HT-29 (cell line): ENCODE measurements around the gene ARNT2. TPM values are rescaled to one million over a fixed set of nuclear protein-coding genes. Genes with fewer than 3 reads are reported as not detected.

Experiments used
- DNase-seq: peaks from one replicate; pipeline ENCODE4 v3.0.0-alpha.2; 2015; ENCODE audit warnings: low spot score
- total RNA-seq: library from RNA; depleted of rRNA; stranded (reverse); fragments of >200 nt; shearing (Covaris generic); gene quantifications from 2 replicates; pipeline ENCODE4 v1.2.3, GENCODE V29; 2014

Gene ARNT2
- total RNA-seq, 1 experiment from 2014 or later: not detected

DNA sequence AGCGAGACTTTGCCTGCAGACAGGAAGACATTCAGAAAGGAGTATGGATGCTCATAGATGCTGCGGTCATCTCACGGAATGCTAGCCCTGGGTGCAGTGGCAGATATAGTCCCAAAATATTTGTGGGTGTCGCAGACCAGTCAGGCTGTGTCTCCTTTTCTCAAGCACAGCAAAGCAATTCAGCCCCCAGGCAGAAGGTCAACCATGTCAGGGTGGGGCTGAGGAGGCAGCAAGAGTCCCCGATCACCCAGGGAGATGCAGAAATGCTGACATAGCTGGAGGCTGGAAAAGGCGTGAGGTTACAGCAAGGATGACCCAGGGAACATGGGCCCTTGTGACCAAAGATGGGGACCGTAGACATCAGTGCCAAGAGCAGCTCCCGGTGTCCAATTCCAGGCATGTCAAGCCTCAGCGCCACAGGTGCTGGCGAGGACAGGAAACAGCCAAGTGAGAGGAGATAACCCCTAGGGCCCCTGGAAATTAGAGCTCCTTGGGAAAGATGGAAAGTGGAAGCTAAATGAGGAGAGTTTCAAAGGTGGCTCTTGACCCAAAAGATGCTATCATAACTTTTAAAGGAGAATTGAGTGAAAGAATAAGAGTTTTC lies 209.7 kb downstream of the ARNT2 start:
- DNase-seq: no peak

DNA sequence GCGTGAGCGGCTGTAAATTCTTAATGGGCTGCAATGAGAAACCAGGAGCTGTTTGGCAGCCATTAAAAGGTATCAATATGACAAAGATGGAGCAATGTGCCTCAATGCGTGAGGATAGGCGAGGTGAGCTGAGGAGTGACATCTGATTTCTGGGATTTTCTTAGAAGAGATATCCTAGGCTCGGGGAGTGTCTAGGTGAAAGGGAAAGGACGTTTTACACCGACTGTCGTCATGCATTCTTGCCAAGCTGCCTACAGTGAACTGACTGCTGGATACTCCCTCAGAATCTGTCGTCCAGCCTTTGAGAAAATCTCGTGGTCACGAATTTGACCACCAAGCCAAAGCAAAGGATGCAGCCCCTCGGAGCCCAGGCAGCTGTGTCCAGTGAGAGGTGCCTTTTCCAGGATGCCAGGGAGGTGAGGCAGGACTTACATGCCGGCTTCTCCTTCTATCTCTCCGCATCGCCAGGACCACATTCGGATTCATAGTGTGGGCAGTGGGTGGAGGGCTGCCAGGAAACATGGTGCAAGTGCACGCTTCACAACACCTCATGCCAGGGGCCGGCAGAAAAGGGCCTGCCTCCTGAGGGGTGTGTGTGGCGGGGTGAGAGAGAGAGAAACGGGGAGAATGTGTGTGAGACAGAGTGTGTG lies 210.7 kb downstream of the ARNT2 start:
- DNase-seq: no peak

DNA sequence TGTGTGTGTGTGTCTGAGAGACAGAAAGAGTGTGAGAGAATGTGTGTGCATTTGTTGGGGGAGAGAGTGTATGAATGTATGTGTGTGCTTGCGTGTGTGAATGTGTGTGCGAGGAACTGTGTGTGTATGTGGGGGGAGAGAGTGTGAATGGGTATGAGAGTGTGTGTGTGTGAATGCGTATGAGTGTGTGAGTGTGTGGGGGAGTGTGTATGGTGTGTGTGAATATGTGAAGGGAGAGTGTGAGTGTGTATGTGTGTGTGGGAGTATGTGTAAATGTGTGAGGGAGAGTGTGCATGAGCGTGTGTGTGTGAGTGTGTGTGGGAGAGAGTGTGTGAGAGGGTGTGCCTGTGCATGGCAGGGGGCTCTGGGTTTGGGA lies 211.2 kb downstream of the ARNT2 start:
- no peak for DNase-seq

DNA sequence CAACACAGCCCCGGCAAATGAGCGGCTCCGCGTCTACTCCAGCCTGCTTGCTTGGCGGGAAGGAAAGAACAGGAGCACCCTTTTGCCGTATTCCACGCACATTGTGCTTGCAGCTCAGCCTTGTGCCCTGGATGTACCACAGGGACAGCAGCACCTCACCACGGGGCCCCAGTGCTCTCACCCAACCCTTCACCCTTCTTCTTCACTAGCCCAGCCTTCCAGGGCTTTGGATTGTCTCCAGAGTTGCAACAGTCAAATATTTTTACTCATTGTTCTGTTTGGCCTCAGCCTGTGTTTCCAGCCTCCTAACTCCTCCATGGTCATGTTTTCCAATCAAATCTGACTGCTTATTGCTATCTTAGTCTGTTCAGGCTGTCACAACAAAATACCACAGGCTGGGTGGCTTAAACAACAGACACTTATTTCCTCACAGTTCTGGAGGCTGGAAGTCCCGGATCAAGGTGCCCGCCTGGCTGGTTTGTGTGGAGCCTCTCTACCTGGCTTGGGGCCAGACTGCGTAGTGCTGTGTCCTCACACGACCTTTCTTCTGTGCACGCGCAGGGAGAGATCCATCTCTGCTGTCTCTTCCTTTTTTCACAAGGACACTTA lies 211.7 kb downstream of the ARNT2 start:
- DNase-seq: peak; percentile 75

DNA sequence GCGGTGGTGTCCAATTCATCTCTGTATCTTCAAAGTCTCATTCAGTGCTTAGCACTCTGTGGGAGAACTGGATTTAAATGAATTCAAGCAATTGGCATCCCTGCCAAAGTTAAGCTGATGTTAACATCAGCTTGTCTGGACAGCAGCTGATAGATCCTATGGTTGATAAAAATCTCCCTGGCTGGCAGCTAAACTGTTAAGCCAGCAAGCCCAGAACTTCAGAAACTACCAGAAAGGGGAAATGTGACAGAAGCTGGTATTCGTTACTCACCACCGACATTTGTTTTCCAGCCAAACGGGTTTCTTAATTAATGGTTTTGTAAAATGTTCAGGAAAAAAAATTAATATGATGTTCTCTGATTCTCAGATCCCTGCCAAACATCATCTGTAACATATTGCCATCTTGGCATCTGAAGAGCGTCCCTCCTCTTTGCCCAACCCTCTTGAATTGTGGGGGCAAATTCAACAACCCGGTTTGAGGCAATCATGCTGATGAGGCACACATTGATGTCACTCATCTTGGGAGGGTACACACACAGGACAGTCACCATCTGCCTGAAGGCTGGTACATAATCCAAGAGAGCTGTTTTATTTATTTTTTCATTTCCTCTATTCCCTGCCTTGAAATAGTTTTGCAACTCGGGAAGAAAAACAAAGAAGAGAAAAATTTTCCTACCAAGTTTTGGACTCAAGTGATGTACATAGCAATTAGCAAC lies 214.7 kb downstream of the ARNT2 start:
- DNase-seq: no peak

DNA sequence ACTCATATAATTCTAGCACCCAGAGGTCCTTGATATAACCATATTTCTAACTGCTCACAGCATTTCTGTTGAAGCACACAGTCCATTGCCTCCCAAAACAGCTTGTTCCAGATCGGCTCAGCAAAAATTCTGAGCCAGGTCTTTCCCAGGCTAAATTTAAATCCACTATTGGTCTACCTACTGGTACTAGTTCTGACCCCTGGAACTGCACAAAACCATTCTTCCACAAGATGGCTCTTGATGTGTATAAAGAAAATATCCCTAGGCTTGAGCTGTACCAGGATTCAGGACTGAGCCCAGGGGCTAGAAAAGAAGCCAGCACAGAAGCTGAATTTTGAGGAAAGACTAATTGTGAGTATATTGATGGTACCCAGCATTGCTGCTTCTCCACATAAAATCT lies 215.5 kb downstream of the ARNT2 start:
- DNase-seq: peak; percentile 66

DNA sequence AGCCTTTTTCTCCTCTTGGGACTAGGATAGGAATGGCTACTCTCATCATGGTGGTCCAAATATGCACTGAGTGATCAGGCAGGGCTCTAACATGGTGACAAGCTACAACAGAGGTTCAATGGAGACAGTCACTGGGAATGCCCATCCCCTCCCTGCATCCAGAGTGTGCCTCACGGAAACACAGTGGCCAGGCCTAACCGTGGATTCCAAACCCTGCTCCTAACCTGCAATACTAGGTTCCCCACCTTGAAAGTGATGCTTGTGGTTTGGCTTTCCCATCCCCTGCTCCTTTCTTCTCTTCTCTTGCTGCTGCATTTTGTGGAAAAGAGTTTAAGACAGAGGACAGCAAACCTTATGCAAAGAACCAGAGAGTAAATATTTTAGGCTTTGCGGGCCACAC lies 216.0 kb downstream of the ARNT2 start:
- DNase-seq: no peak

DNA sequence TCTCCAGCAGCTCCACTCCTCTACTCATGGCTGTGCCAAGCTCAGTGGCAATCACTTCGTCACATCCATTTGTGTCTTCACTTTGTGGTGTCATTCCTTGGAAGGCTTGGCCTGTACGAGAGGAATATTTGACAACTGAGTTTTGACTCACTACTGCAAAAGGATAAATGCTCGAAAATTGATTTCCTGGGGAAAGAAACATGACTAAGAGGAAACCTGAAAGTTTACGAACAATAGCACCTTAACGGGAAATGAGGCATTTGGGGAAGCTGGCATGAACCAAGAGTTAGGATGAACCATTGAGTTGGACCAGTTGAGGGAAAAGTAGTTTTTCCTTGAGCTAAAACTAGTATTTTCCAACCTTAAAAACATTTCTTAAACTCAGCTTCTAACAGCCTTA lies 216.7 kb downstream of the ARNT2 start:
- DNase-seq: no peak

DNA sequence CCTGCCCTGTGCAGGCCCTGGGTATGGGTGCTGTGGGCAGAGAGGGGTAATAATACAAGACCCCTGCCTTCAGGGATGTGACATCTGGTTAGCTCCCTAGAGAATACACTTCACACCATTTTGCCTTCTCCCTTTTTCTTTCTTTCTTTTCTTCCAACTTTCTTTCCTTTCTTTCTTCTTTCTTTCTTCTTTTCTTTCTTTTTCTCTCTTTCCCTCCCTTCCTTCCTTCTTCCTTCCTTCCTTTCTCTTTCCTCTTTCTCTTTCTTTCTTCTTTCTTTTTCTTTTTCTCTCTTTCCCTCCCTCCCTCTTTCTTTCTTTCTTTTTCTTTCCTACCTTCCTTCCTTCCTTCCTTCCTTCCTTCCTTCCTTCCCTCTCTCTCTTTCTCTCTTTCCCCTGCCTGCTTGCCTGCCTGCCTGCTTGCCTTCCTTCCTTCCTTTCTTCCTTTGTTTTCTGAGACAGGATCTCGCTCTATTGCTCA lies 222.5 kb downstream of the ARNT2 start:
- no peak for DNase-seq

DNA sequence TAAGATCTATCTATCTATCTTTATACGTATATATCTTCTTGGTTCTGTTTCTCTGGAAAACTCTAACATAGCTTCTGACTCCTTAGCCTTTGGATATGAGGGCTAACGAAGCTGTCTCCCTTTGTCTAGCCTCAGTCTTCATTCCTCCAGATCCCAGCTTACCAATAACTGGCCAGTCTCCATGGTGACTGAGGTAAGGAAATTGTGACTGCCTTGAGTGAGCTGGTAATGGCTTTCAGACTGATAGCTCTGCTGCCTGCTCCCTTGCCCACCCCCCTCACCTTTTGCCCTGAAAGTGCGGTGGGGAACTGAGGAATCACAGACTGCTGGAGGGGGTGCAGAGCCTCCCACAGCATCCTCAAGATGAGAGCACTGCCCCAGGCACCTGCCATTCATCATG lies 225.2 kb downstream of the ARNT2 start:
- no peak for DNase-seq

DNA sequence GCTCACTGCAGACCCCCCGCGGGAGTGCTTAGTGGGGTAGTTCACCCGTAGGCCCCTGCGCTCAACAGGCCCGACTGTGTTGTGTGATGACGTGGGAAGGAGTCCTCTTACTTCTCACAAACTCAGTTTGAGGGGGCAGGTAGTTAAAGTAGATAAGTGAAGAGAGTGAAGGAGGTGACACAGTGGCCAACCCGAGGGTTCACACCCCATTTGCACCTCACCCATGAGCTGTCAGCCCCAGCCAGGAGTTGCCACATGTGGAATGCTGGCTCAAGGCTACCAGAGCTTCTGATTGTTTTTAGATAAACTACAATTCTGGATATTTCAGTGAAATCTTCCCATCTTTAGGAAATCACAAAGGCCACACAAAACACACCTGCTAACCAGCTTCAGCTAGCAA lies 226.8 kb downstream of the ARNT2 start:
- DNase-seq: no peak

DNA sequence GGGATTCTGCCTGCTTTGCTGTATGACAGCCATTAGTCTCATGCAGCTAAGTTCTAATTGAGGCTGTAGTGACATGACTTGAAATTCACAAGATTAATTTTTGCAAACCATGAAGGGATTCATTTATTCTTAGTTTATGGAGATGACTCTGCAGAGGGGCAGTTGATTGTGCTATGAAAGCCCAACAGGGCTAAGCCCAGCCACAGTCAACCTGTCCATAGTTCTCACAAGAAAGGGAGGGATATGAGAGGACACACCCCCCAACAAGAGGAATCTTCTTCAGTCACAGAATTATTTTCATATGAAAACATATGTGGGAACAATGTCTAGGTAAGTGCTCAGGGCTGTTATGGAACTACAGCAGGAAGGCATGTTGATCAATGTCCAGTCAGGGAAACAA lies 229.0 kb downstream of the ARNT2 start:
- no peak for DNase-seq

DNA sequence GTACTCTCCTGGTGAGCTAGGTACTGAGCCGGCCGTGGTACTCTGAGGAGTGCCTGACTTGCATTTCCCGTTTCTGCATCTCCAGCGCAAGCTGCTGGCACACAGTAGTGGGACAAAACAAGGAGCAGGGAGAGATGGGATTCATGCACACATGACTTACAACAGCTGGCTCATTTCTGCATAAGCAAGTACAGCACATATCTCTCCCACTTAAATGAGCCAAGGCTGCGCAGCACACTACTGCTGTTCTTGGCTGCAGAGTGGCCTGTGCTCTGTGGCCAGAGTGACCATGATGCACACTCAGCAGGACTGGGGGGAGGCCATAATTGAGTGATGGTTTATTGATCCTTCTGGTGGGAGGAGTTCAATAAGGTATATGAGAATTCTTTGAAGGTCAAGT lies 231.8 kb downstream of the ARNT2 start:
- no peak for DNase-seq

DNA sequence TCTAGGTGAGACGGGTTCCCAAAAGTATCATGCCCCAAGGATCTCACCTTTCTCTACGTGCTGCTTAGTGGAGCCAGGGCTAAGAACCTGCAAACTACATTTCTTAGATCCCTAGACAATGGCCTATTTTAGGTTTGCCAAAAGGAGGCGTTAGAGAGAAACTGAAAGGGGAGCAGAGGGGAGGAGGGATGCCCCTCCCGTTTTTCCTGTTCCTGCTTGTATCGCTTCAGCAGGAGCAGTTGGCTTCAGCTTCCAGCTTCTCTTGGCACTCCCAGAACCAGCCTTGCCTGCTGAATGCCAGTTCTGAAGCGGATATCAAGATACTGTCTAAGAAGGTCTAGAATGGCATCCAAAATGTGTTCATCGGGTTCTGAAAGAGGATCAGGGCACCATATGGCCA lies 232.5 kb downstream of the ARNT2 start:
- peak; percentile 54 for DNase-seq

DNA sequence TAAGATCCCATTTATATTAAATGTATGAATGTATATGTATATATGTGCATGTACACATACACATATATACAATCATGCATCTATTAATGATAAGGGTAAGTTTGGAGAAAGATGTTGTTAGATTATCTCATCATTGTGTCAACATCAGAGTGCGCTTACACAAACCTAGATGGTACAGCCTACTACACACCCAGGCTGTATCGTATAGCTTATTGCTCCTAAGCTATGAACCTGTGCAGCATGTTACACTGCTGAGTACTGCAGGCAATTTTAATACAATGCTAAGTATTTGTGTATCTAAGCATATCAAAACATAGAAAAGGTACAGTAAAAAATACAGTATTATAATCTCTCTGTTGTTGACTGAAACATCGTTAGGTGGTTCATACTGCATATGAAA lies 233.6 kb downstream of the ARNT2 start:
- DNase-seq: no peak

DNA sequence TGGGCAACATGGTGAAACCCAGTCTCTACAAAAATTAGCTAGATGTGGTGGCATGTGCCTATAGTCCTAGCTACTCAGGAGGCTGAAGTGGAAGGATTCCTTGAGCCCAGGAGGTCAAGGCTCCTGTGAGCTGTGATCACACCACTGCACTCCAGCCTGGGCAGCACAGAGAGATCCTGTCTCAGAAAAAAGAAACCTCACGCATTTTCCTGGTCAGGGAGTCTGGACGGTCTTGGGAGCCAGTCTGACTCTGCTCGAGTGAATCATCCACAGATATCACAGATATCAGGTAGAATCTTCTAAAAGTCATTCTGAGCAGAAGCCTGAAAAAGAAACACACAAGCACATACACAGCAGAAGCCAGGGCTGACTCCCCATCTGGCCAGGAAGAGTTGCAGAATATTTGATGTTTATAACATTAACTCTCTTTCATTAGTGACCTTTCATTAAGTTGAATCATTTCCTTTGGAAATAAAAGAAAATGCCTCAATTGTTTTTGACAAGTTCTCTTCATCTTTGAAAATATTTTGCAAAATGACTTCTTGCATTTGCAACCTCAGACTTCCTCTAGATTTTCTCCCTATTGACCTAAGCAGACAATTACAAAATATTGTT lies 234.5 kb downstream of the ARNT2 start:
- DNase-seq: no peak

DNA sequence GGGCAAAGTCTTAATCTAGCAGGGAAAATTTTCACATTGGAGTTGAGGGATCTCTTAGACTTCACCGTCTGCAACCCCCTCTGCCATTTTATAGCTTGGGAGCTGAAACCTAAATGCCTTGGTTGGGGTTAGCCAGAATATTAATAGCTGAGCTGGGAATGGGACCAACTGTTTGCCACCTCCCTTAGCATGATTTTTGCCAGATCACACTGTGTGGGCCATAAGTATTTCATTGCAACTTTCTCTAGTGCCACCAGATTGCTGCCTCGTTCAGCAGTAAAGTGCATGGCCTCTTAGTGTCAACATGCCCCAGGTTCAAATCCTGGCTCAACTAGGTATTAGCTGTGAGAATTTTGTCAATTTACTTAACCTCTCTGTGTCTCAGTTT lies 235.0 kb downstream of the ARNT2 start:
- DNase-seq: no peak

DNA sequence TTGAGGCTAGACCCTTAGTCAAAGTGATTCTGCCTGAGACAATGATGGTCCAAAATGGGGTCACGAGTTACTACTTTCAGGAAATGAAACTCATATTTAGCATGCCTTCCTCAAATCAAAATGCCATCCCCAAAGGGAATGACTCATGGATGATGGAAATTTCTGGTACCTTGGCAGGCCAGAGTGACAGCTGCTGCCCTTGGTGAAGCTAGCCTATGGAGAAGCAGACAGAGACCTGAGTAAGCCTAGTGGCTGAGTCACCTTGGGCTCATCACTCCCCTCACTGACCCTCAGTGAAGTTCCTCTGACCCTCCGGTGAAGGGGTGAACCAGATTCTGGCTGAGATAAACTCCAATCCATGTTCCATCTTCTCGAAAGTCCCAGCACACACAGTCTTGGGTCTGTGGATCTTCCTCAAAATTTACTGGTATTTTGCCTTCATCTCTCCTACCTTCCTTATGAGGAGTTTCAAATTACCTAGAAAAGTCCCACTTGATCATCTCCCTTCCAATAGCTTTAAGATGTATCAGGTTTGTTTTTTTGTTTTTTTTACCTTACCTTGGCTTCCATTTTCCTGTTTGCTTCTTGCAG lies 236.4 kb downstream of the ARNT2 start:
- DNase-seq: no peak

DNA sequence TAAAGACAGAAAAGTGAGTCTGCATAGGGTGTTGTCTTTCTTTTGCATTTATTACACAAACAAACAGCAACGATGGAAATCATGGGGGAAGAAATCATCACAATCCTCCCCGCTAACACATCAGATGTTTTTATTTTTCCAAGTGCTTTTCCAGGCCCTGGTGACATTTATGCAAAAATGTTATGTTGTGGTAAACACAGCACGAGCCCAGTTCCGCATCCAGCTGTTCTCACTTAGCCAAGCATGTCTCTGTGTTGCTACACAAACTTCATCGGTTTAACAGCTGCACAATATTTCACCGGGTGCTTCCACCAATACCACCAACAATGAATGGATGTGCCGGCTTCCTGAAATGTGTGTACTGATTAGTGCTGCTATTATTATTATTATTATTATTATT lies 237.2 kb downstream of the ARNT2 start:
- no peak for DNase-seq

DNA sequence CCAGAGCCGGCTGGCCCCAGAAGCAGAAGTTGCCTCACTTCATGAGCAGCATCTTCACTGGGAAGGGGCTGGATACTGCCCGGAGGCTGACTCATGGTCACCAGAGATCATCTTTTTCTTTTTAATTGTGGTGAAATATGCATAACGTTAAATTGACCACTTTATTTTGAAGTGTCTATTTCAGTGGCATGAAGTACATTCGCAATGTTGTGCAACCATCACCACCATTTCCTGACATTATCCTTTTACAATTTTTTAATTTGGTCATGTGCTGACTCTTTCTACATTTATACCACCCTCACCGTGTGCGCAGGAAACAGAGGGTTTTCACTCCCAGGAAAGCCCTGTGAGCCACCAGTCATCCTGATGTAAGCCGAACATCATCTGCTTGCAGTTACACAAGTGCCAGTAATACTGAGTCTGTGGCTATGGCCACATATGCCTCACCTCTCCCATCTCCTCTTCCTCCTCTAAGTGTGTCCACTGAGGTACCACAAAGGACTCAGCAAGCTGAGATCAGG lies 239.3 kb downstream of the ARNT2 start:
- DNase-seq: no peak

DNA sequence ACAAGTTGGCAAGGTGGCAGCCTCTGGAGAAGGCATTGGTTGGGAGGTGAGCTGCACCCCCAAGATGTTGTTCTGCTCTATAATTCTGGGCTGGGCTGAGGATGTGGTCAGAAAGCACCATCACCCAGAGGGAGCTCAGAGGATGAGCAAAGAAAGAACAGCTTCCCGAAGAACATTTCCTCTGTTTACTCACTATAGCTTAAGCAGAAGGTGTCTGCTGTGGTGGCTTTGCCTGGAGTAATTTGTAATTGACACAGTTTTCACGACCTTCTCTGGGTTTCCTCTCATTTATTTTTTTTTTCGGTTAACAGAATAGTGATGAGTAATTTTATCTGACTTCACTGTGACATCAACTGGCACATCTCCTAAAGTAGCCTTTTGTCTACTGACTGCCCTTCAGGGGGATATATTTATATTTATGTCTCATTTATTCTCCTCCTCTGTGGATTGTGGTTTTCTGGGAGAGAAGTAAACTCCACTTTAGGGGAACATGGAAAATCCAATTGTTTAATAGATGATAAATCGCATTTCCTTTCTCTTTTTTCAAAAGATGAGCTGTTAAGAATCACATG lies 241.4 kb downstream of the ARNT2 start:
- no peak for DNase-seq
